ENCODE data around the gene MAN2B2. TPM values are rescaled to one million over a fixed set of nuclear protein-coding genes. Genes with fewer than 3 reads are reported as not detected.

MAN2B2 gene
- total and polyA plus RNA-seq, 4 experiments from 2014 or later: 11.2 to 53.2 (median 41.0) TPM

Other genes starting within 250 kb of the MAN2B2 start
- not detected for gene PPP2R2C, start 102.6 kb upstream of the MAN2B2 start, total RNA-seq
- gene PPP2R2C, start 102.6 kb upstream of the MAN2B2 start, polyA plus RNA-seq: not detected
- gene MRFAP1, start 65.5 kb downstream of the MAN2B2 start, total RNA-seq: 100 to 1,000 TPM; 149 to 157 TPM
- gene MRFAP1, start 65.5 kb downstream of the MAN2B2 start, polyA plus RNA-seq: 100 to 1,000 TPM; 156 to 169 TPM
- 1 to 10 TPM; 2.0 to 2.1 TPM for gene S100P, start 118.7 kb downstream of the MAN2B2 start, total RNA-seq
- gene S100P, start 118.7 kb downstream of the MAN2B2 start, polyA plus RNA-seq: 1 to 10 TPM; 1.3 to 3.9 TPM
- 100 to 1,000 TPM; 127 to 134 TPM for gene MRFAP1L1, start 134.7 kb downstream of the MAN2B2 start, total RNA-seq
- 100 to 1,000 TPM; 132 to 147 TPM for gene MRFAP1L1, start 134.7 kb downstream of the MAN2B2 start, polyA plus RNA-seq
- gene BLOC1S4, start 141.0 kb downstream of the MAN2B2 start, total RNA-seq: 10 to 100 TPM; 35.3 to 37.8 TPM
- 10 to 100 TPM; 72.6 to 76.2 TPM for gene BLOC1S4, start 141.0 kb downstream of the MAN2B2 start, polyA plus RNA-seq
- gene KIAA0232, start 207.5 kb downstream of the MAN2B2 start, total RNA-seq: 10 to 100 TPM; 22.1 to 24.0 TPM
- gene KIAA0232, start 207.5 kb downstream of the MAN2B2 start, polyA plus RNA-seq: 1 to 10 TPM; 6.8 to 9.9 TPM

Measured in CD4-positive, alpha-beta memory T cell (primary cell).